K562 (cell line): ENCODE data around the gene ETNK1. TPM values are rescaled to one million over a fixed set of nuclear protein-coding genes. Genes with fewer than 3 reads are reported as not detected.

Experiments
- ATAC-seq: fragments of 200-7000 bp; cut with Tn5 transposase; 3 replicates; pipeline ENCODE4 v1.9.1; 2020; ENCODE audit warnings: moderate library complexity
- BruUV-seq: library from RNA; stranded (reverse); fragments of 400-500 nt; replicated peaks from 2 replicates; lab custom pipeline; 2021; lab: Mats Ljungman, UMichigan
- CTCF ChIA-PET: fragments of 300-600 bp; formaldehyde crosslinking; extraction: SDS; loops from one replicate; lab custom pipeline; 2021; ENCODE audit warnings: low intra/inter-chr PET ratio; lab: Yijun Ruan, JAX
- POLR2A ChIA-PET: fragments of 300-600, 350-650 bp; sonication (Branson Sonifier 250); formaldehyde crosslinking; extraction: SDS; loops from one replicate; lab custom pipeline; 2021; ENCODE audit warnings: antibody characterized with exemption, inconsistent platforms; lab: Yijun Ruan, JAX
- DNase-seq, 4 experiments: peaks; one replicate each; pipeline versions ENCODE4 v3.0.0 to v3.0.0-alpha.2; 2011 to 2018; ENCODE audit warnings: low spot score in 3 of 4, mixed read lengths in 3 of 4; ENCODE audit errors: extremely low read depth in 1 of 4
- FAIRE-seq: peaks from 2 replicates; lab custom pipeline; 2011; peaks lifted over from hg19 to GRCh38; lab: Jason Lieb, UNC
- H2AFZ ChIP-seq: 2 replicates; pipeline ENCODE4 v1.6.0; 2011; ENCODE audit warnings: low read depth, low read length, control low read depth, inconsistent platforms
- H3K27ac ChIP-seq: fragments of 200-600 bp; 3 replicates; pipeline ENCODE4 v1.8.0; 2011; ENCODE audit warnings: low read depth, mild to moderate bottlenecking, control low read depth, inconsistent platforms, low read length, moderate library complexity, mixed read lengths; ENCODE audit errors: extremely low read depth
- H3K27me3 ChIP-seq, 2 experiments: fragments of 300-600 bp in 1 of 2; 2 replicates in 1 of 2; 3 replicates in 1 of 2; pipeline versions ENCODE4 v1.6.0 to v1.8.0; 2011; ENCODE audit warnings: inconsistent platforms in 2 of 2, low read length in 2 of 2, mild to moderate bottlenecking in 1 of 2, mixed read lengths in 1 of 2, moderate library complexity in 1 of 2; ENCODE audit not compliant: control insufficient read depth in 2 of 2, insufficient read depth in 2 of 2
- H3K36me3 ChIP-seq: fragments of 300-600 bp; 3 replicates; pipeline ENCODE4 v1.8.0; 2011; ENCODE audit warnings: mild to moderate bottlenecking, low read length, inconsistent platforms; ENCODE audit not compliant: control insufficient read depth, insufficient read depth
- H3K4me1 ChIP-seq, 2 experiments: fragments of 200-600 bp in 1 of 2; replicated peaks in 1 of 2; 2 replicates in 1 of 2; 3 replicates in 1 of 2; pipeline versions ENCODE4 v1.5.1 to v1.8.0; 2011; ENCODE audit warnings: inconsistent platforms in 2 of 2, low read length in 2 of 2, mild to moderate bottlenecking in 1 of 2, mixed read lengths in 1 of 2, moderate library complexity in 1 of 2; ENCODE audit not compliant: control insufficient read depth in 2 of 2, insufficient read depth in 2 of 2
- H3K4me2 ChIP-seq: 2 replicates; pipeline ENCODE4 v1.6.1; 2011; ENCODE audit warnings: low read length, control low read depth, inconsistent platforms, mixed read lengths; ENCODE audit not compliant: insufficient read depth
- H3K4me3 ChIP-seq: fragments of 200-600 bp; sonication (generic), shearing (Covaris generic); 2 replicates; pipeline ENCODE4 v1.5.1; 2016; ENCODE audit warnings: control low read depth, inconsistent platforms
- H3K79me2 ChIP-seq: fragments of 200-600 bp; 3 replicates; pipeline ENCODE4 v1.8.0; 2011; ENCODE audit warnings: low read length, inconsistent platforms; ENCODE audit not compliant: control insufficient read depth, insufficient read depth
- H3K9ac ChIP-seq, 2 experiments: 2 replicates each; pipeline versions ENCODE4 v1.6.0 to v1.6.1; 2011; ENCODE audit warnings: low read depth in 2 of 2, low read length in 2 of 2, control low read depth in 1 of 2, inconsistent platforms in 1 of 2, mild to moderate bottlenecking in 1 of 2, mixed read lengths in 1 of 2; ENCODE audit not compliant: insufficient read depth in 1 of 2
- H3K9me1 ChIP-seq: one replicate; pipeline ENCODE4 v1.6.0; 2011; ENCODE audit warnings: inconsistent platforms, mild to moderate bottlenecking, low read length, moderate library complexity; ENCODE audit not compliant: control insufficient read depth, insufficient read depth
- H3K9me3 ChIP-seq: replicated peaks from 2 replicates; pipeline ENCODE4 v1.5.1; 2011; ENCODE audit warnings: low read depth, low read length, inconsistent platforms; ENCODE audit not compliant: control insufficient read depth, insufficient read depth
- H4K20me1 ChIP-seq: replicated peaks from 2 replicates; pipeline ENCODE4 v1.6.1; 2011; ENCODE audit warnings: low read length, inconsistent platforms, mixed read lengths; ENCODE audit not compliant: control insufficient read depth, insufficient read depth
- E2F3 ChIP-seq: fragments of 250-450 bp; sonication (Bioruptor Pico); IDR thresholded peaks from 2 replicates; pipeline ENCODE4 v1.4.0; 2020; ENCODE audit warnings: mild to moderate bottlenecking
- GABPA ChIP-seq: fragments of 200-800 bp; sonication (Bioruptor generic); conservative IDR thresholded peaks from 2 replicates; pipeline ENCODE4 v1.6.1; 2016; ENCODE audit warnings: low read depth, missing genetic modification characterization, missing compliant biosample characterization
- MCM5 ChIP-seq: fragments of 450-650 bp; IDR thresholded peaks from 2 replicates; pipeline ENCODE4 v1.6.1; 2016; ENCODE audit warnings: low read depth
- MTA3 ChIP-seq: fragments of 450-650 bp; formaldehyde crosslinking; IDR thresholded peaks from 2 replicates; pipeline ENCODE4 v1.6.1; 2017; ENCODE audit warnings: mild to moderate bottlenecking, borderline replicate concordance
- RHOXF2B ChIP-seq: fragments of 250-450 bp; sonication (Bioruptor Pico); conservative IDR thresholded peaks from 2 replicates; pipeline ENCODE4 v1.5.1; 2021
- WGBS: fragments of 100-300 bp; shearing (Covaris generic); methylation state at CpG from one replicate; pipeline ENCODE4 v1.1.6; 2016; ENCODE audit warnings: low coverage, mixed read lengths; ENCODE audit not compliant: insufficient coverage; ENCODE audit errors: missing lambda C conversion rate; 5-methylcytosine and 5-hydroxymethylcytosine counted together
- in situ Hi-C: fragments of 300-500 bp; cut with MboI; formaldehyde crosslinking; loops from 4 replicates; pipeline ENCODE4 v1.15.0; 2018; ENCODE audit warnings: inconsistent platforms, mixed read lengths
- intact Hi-C: fragments of 100-400 bp; cut with micrococcal nuclease; formaldehyde crosslinking; loops from 2 replicates; pipeline ENCODE4 v1.14.2; 2022
- polyA plus RNA-seq, 8 experiments: library from polyadenylated mRNA; depleted of rRNA in 4 of 8; stranded (reverse) in 5 of 8; unstranded in 3 of 8; fragments of >200 nt; fragmentation: Nextera tagmentation in 2 of 8; fragmentation: Illumina TruSeq in 1 of 8; extraction: Ambion mirVana in 2 of 8; extraction: Trizol in 1 of 8; gene quantifications; 2 replicates each; pipeline versions ENCODE4 v1.2.1 to v1.2.3, GENCODE V29; 2011 to 2014; ENCODE audit warnings: inconsistent platforms in 1 of 8, missing spikeins in 1 of 8
- total RNA-seq, 7 experiments: library from RNA; depleted of rRNA in 6 of 7; stranded (reverse); fragments of >200 nt in 6 of 7; fragmentation: Illumina TruSeq in 2 of 7; extraction: Trizol in 2 of 7; gene quantifications; 2 replicates each; pipeline versions ENCODE4 v1.2.1 to v1.2.3, GENCODE V29; 2011 to 2021; ENCODE audit warnings: low replicate concordance in 1 of 7
- TF ChIP-seq, protein P1 (sequence below), 2 experiments: fragments of 150-350 bp in 1 of 2; IDR thresholded peaks; 2 replicates each; pipeline ENCODE4 v1.6.1; 2012 to 2016; ENCODE audit warnings: low read depth in 2 of 2, low read length in 2 of 2, mild to moderate bottlenecking in 1 of 2, moderate library complexity in 1 of 2
- TF ChIP-seq, protein P2 (sequence below): sonication (generic); formaldehyde crosslinking; IDR thresholded peaks from 2 replicates; pipeline ENCODE4 v1.8.1; 2022; ENCODE audit warnings: missing genetic modification reagents
- TF ChIP-seq, protein P3 (sequence below): fragments of 450-650 bp; IDR thresholded peaks from 2 replicates; pipeline ENCODE4 v1.6.1; 2018; ENCODE audit not compliant: partially characterized antibody

ETNK1 gene
- total and polyA plus RNA-seq, 9 of the 15 experiments (the other 6 are each of a cell fraction or from before 2014, with no cell fraction given): 10.0 to 70.5 (median 36.0) TPM

DNA sequence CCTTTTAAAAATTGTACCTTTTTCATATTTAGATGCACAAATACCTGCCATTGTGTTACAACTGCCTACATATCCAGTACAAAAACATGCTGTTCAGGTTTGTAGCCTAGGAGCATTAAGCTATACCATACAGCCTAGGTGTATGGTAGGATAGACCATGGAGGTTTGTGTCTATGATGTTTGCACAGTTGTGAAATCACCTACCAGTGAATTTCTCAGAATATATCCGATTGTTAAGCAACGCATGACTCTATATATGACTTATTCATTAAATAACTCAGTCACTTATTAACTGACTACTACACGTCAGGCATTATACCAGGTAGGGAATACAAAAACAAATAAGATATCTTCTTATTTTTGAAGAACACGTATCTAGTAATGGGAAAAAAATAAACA, 26.2 kb upstream of the ETNK1 start:
- H3K79me2 ChIP-seq: no peaks in the 10 kb centered on the region
- ATAC-seq: no peak
- no peak overlapping the region for H3K9ac ChIP-seq
- POLR2A ChIA-PET: no interaction called here
- no peaks in the 10 kb centered on the region for H3K9me3 ChIP-seq
- intact Hi-C loops: no loop called here
- no peak overlapping the region for H3K4me2 ChIP-seq
- H4K20me1 ChIP-seq: no peaks in the 10 kb centered on the region
- no TSS peak for BruUV-seq
- no peaks in the 10 kb centered on the region for H3K9me1 ChIP-seq
- H3K36me3 ChIP-seq: no peaks in the 10 kb centered on the region
- in situ Hi-C loops: no loop called here
- no peak overlapping the region for H2AFZ ChIP-seq
- H3K27me3 ChIP-seq: no peaks in the 10 kb centered on the region
- WGBS: 30% methylated on average over 4 of the region's 4 CpGs
- no peak for FAIRE-seq
- H3K27ac ChIP-seq: no peak overlapping the region
- no peak for DNase-seq
- H3K4me3 ChIP-seq: no peak overlapping the region
- TF ChIP-seq, protein P1, sequence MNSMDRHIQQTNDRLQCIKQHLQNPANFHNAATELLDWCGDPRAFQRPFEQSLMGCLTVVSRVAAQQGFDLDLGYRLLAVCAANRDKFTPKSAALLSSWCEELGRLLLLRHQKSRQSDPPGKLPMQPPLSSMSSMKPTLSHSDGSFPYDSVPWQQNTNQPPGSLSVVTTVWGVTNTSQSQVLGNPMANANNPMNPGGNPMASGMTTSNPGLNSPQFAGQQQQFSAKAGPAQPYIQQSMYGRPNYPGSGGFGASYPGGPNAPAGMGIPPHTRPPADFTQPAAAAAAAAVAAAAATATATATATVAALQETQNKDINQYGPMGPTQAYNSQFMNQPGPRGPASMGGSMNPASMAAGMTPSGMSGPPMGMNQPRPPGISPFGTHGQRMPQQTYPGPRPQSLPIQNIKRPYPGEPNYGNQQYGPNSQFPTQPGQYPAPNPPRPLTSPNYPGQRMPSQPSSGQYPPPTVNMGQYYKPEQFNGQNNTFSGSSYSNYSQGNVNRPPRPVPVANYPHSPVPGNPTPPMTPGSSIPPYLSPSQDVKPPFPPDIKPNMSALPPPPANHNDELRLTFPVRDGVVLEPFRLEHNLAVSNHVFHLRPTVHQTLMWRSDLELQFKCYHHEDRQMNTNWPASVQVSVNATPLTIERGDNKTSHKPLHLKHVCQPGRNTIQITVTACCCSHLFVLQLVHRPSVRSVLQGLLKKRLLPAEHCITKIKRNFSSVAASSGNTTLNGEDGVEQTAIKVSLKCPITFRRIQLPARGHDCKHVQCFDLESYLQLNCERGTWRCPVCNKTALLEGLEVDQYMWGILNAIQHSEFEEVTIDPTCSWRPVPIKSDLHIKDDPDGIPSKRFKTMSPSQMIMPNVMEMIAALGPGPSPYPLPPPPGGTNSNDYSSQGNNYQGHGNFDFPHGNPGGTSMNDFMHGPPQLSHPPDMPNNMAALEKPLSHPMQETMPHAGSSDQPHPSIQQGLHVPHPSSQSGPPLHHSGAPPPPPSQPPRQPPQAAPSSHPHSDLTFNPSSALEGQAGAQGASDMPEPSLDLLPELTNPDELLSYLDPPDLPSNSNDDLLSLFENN (IDR thresholded peaks at IDR 0.05; ENCODE audit: low read depth in 2 of 2, low read length in 2 of 2): no peak
- no peaks in the 10 kb centered on the region for H3K4me1 ChIP-seq
- CTCF ChIA-PET: no interaction called here

DNA sequence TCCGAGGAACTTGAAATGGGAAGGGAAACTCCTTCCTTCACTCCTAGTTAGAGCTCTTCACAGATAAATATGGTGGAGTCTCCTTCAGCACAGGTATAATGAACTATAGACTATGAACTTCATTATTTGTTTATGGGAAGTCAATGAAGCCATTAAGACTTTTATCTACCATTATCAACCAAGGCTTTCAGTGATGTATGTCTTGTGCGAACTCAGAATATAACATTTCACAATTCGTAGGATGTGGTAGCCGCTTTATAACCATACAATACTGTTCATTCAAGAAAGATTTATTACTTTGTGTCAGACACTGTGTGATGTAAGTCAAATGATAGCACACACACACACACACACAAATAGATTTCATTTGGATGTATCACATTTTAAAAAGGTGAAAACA, 24.8 kb upstream of the ETNK1 start:
- Histone ChIP-seq H3K9me3 (no peaks in the 10 kb centered on the region), H3K27ac (no peak overlapping the region), H3K9ac (no peak overlapping the region), H2AFZ (no peak overlapping the region), H3K79me2 (no peaks in the 10 kb centered on the region), H3K4me1 (no peaks in the 10 kb centered on the region), H3K27me3 (no peaks in the 10 kb centered on the region), H3K4me2 (no peak overlapping the region), H3K4me3 (no peak overlapping the region), H3K9me1 (no peaks in the 10 kb centered on the region), H3K36me3 (no peaks in the 10 kb centered on the region), H4K20me1 (no peaks in the 10 kb centered on the region)
- ChIA-PET CTCF (no interaction called here), POLR2A (no interaction called here)
- in situ Hi-C loops: no loop called here
- no peak for TF ChIP-seq MTA3
- TF ChIP-seq, protein P2, sequence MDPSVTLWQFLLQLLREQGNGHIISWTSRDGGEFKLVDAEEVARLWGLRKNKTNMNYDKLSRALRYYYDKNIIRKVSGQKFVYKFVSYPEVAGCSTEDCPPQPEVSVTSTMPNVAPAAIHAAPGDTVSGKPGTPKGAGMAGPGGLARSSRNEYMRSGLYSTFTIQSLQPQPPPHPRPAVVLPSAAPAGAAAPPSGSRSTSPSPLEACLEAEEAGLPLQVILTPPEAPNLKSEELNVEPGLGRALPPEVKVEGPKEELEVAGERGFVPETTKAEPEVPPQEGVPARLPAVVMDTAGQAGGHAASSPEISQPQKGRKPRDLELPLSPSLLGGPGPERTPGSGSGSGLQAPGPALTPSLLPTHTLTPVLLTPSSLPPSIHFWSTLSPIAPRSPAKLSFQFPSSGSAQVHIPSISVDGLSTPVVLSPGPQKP (CRISPR knock-in tag): no peak
- TF ChIP-seq MCM5: no peak
- no peak for TF ChIP-seq GABPA
- TF ChIP-seq RHOXF2B (CRISPR knock-in tag): no peak
- TF ChIP-seq, protein P3, sequence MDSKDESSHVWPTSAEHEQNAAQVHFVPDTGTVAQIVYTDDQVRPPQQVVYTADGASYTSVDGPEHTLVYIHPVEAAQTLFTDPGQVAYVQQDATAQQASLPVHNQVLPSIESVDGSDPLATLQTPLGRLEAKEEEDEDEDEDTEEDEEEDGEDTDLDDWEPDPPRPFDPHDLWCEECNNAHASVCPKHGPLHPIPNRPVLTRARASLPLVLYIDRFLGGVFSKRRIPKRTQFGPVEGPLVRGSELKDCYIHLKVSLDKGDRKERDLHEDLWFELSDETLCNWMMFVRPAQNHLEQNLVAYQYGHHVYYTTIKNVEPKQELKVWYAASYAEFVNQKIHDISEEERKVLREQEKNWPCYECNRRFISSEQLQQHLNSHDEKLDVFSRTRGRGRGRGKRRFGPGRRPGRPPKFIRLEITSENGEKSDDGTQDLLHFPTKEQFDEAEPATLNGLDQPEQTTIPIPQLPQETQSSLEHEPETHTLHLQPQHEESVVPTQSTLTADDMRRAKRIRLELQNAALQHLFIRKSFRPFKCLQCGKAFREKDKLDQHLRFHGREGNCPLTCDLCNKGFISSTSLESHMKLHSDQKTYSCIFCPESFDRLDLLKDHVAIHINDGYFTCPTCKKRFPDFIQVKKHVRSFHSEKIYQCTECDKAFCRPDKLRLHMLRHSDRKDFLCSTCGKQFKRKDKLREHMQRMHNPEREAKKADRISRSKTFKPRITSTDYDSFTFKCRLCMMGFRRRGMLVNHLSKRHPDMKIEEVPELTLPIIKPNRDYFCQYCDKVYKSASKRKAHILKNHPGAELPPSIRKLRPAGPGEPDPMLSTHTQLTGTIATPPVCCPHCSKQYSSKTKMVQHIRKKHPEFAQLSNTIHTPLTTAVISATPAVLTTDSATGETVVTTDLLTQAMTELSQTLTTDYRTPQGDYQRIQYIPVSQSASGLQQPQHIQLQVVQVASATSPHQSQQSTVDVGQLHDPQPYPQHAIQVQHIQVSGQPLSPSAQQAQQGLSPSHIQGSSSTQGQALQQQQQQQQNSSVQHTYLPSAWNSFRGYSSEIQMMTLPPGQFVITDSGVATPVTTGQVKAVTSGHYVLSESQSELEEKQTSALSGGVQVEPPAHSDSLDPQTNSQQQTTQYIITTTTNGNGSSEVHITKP: no peak
- TF ChIP-seq E2F3 (CRISPR knock-in tag): no peak
- FAIRE-seq (no peak), ATAC-seq (no peak), DNase-seq (no peak)
- 51% methylated on average over 4 of the region's 4 CpGs for WGBS
- no TSS peak for BruUV-seq
- intact Hi-C loops: no loop called here
